GM18867 (cell line): Measurements from ENCODE around the gene ABHD5.

Experiments
- ATAC-seq: cut with Tn5 transposase; IDR thresholded peaks from one replicate; pipeline ENCODE4 v1.9.1; 2021; ENCODE audit warnings: mild to moderate bottlenecking, moderate library complexity; ENCODE audit not compliant: unreplicated experiment

The ABHD5 gene

DNA sequence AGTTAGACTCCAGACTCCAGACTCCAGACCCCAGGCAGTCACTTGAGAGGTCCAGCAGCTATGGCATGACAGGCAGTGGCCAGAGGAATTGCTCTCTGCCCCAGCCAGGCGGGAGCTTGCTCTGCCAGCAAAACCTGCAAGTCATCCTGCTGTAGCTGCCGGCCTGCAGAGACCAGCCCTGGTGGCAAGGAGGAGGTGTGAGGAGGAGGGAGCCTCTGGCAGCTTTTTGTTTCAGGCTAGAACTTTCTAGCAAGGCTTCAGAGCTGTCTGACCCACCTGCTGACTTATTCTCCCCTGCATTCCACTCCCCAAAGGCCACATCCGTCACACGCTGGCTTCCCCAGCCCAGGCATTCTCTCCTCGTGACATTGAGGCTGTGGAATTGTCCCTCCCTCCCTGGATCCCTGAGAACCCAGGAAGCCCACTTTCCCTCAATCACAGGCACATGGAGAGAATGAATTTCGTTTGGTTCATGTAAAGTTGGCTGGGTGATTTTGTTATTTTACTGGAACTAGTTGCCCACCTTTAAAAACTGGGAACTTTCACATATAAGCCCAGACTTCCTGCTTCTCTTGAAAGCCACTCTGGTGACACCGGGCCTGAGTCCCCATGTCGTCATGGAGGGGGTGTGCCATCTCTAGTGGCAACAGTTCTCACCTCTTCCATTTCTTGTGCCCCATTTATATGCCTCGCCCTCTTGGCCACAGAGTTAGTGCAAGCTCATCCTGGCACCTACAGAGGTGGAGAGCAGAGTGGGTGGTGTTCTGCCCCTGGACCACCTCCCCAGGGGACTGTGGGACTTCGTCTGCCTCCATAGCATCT is 82.7 kb downstream of the ABHD5 start:
- no peak for ATAC-seq

DNA sequence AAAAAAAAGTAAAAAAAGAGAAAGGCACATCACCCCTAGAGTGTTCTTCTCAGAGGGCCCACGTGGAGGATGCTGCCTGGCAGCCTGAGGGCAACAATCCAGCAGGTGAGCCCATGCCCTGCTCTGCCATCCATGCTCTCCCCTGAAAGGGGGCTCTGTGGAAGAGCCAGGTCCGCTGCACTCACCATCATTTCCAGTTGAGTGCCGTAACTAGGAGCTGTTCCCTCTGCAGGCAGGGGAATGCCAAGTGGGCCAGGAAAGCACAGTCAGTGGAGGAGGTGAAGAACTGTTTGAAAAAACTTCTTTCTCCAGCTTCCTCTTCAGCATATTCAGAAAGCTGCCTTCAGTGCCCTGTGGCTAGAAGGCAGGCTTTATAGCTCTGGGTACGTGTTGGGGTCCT is 84.1 kb downstream of the ABHD5 start:
- no peak for ATAC-seq

- ATAC-seq = no peak
Measured at GRCh38 chr3:43776101-43776500, 85.4 kb downstream of the ABHD5 start.

DNA sequence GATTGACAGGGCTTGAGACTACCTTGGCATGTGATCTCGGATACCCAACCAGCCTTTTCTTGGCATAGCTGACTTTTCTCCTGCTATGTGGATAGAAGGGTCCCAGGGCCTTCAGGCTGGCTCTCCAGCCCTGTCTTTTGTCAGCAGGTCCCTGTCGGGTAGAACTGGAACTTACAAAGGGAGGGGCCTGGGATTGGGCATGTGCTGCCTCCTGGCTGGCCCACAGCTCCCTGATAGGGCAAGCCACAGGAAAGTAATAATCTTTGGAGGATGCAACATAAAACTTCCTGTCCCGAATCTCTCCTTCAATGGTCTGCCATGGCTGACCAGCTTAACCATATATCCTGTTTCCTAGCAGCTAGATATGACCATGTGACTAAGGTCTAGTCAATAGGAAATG is 89.1 kb downstream of the ABHD5 start:
- no peak for ATAC-seq

DNA sequence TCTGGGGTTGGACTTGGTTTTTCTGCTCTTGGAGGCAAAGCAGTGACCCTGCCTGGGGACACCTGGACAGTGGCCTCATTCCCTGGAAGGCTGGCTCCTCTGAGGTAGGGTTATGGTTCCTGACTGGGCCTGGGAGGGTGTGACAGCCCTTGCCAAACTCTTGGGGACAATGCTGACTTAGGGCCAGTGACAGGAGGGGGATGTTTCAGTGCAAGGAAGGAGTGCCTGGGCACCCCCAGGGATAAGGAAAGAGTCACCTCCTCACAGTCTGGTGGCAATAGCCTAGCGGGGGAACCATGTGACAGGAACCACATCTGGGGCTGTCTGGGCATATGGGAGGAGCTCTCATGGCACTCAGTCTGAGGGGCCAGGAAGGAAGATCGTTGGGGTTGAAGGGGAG is 91.8 kb downstream of the ABHD5 start:
- no peak for ATAC-seq
